GM21717 (cell line): Measurements from ENCODE around the gene CENPQ.
"Not testable (repeated sequence)": the region's sequence is repeated elsewhere in the genome, so short reads cannot be mapped to it uniquely, and the experiment has no call there.

Experiments
- ATAC-seq: cut with Tn5 transposase; IDR thresholded peaks from one replicate; pipeline ENCODE4 v1.9.1; 2021; ENCODE audit warnings: mild to moderate bottlenecking, moderate library complexity; ENCODE audit not compliant: unreplicated experiment

CENPQ gene, protein sequence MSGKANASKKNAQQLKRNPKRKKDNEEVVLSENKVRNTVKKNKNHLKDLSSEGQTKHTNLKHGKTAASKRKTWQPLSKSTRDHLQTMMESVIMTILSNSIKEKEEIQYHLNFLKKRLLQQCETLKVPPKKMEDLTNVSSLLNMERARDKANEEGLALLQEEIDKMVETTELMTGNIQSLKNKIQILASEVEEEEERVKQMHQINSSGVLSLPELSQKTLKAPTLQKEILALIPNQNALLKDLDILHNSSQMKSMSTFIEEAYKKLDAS

DNA sequence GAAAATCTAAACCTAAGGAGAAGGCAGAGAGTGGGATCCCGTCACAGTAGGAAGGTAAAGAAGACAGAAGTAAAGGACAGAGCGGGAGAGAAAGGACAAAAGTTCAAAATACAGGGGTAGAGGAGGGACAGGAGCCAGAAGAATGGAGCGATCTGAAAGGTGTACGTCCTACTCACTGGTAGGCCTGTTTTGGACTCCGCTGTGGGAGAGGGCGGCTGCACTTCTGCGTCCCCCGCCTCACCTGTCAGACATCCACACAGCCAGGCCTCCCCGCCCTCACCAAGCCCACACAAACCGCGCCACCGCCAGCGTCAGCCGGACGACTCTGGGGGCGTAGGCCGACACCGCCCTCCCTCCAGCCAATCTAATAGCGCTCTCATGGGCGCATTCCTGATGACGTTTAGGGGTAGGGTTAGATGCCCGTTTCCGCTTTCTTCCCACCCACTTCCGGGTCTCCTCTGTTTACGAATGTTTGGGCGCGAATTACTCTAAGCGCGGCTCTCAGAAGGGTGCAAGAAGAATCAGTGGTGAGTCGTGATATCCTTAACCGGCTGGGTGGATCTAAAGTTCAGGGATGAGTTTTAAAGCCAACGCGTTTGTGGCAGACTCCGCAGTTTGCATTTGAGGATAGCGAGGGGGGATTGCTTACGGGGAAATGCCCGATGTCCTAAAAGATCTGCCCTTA lies at the start of gene CENPQ, which contains the start of gene MMUT:
Gene CENPQ (plus strand): TSS at position 444 of the 685 bp plus-strand sequence. CDS start 6,807 bp downstream, outside the sequence.
Gene MMUT (minus strand): TSS at position 327 of the 685 bp plus-strand sequence. CDS start 3,787 bp downstream, outside the sequence.
- ATAC-seq = peak; percentile 99

- no peak for ATAC-seq
These were observed 47.8 kb upstream of the CENPQ start for GRCh38 chr6:49415358-49415757.

- no peak for ATAC-seq
These were observed 47.0 kb upstream of the CENPQ start for GRCh38 chr6:49416195-49416594.

- no peak for ATAC-seq
These were observed 39.4 kb upstream of the CENPQ start for GRCh38 chr6:49423817-49424216.

DNA sequence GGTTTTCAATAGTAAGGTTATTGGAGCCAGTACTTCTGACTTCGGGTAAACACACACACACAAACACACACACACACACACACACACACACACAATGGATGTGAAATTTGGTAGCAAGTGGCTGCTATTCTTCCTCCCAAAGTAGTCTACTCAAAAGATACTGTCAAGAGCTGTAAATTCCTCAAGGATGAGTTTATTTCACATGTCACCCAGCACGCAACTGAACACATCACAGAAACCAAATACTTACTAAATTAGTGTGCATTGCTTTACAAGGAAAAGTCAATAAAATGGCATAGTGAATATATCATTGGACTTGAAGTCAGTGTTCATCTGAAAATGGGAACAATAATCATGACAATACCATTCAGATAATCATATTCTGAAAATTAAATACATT lies 33.0 kb upstream of the CENPQ start:
- no peak for ATAC-seq

DNA sequence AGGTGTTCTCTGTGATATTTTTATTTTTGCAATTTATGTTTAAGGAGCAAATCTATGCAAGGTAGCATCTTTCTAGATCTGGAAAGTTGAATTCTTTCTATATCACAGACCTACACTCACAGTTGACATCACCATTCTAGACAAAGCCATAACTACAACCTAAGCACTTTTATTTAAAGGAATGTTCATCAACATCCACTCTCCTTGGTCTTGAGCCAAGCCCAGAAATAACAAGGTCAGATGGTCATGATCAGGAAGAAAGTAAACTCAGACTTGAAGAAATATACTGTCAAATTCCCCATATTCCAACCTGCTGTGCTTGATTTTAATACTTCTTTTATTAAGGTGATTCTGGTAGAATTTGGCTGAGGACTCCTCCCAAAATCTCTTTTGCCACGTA lies 32.3 kb upstream of the CENPQ start:
- ATAC-seq = no peak

DNA sequence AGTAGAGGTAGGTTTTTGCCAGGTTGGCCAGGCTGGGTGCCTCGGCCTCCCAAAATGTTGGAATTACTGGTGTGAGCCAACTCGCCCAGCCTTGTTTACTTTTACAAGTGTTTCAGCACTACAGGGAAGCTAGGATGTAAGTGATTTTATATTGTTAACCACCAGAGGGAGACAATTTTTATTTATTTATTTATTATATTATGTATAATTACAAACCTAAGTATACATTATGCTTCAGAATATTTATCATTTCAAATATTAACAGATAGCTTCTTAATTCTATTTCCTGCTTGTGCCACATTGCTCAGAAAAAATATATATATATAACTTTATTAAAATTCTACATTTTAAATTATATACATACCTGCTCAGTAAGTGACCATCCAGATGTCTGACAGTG lies 9.9 kb upstream of the CENPQ start:
- ATAC-seq = no peak

GRCh38 chr6:49454787-49455709 lies 8.1 kb upstream of the CENPQ start:
- ATAC-seq = peak; percentile 80

DNA sequence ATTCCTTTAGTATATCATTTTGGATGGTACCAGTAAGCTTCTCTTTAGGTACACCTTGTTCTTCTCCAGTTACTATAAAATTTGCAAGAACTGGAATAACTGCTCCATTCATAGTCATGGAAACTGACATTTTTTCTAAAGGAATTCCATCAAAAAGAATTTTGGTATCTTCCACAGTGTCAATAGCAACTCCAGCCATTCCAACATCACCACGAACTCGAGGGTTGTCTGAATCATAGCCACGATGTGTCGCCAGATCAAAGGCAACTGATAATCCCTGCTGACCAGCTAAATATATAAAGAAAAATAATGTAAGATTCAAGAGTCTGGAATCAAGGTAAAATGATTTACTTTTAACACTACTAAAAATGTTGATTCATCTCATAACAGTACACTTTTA lies 5.4 kb upstream of the CENPQ start:
- ATAC-seq = no peak

GRCh38 chr6:49462071-49462470 lies 1.1 kb upstream of the CENPQ start:
- no peak for ATAC-seq

GRCh38 chr6:49462599-49462926 lies 607 bp upstream of the CENPQ start:
- peak; percentile 12 for ATAC-seq

DNA sequence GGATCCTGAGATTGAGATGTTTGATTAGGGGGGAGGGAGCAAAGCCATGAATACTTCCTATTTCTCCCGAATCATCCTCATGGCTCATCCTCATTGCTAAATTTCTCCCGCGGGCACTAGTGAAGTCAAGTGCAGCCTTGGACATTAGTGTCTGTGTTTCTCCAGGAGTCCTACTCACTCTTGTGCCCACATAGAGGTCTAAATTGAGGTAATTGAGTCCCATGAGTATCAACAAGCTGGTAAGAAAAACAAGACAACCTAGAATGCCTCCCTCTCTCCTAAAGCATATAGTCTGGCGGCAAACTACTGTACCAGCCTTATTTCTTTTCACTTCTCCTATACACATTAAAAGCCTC lies 420 bp downstream of the CENPQ start:
- ATAC-seq = peak; percentile 2

- no peak for ATAC-seq
These were observed 1.5 kb downstream of the CENPQ start for GRCh38 chr6:49464691-49465090.

GRCh38 chr6:49468042-49468441 lies 4.9 kb downstream of the CENPQ start:
- ATAC-seq = no peak

DNA sequence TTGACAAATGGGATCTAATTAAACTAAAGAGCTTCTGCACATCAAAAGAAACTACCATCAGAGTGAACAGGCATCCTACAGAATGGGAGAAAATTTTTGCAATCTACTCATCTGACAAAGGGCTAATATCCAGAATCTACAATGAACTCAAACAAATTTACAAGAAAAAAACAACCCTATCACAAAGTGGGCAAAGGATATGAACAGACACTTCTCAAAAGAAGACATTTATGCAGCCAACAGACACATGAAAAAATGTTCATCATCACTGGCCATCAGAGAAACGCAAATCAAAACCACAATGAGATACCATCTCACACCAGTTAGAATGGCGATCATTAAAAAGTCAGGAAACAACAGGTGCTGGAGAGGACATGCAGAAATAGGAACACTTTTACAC lies 13.4 kb downstream of the CENPQ start:
- ATAC-seq = not testable (repeated sequence)

GRCh38 chr6:49479308-49479970 lies 16.3 kb downstream of the CENPQ start:
- no peak for ATAC-seq

GRCh38 chr6:49481846-49482245 lies 18.7 kb downstream of the CENPQ start:
- not testable (repeated sequence) for ATAC-seq

DNA sequence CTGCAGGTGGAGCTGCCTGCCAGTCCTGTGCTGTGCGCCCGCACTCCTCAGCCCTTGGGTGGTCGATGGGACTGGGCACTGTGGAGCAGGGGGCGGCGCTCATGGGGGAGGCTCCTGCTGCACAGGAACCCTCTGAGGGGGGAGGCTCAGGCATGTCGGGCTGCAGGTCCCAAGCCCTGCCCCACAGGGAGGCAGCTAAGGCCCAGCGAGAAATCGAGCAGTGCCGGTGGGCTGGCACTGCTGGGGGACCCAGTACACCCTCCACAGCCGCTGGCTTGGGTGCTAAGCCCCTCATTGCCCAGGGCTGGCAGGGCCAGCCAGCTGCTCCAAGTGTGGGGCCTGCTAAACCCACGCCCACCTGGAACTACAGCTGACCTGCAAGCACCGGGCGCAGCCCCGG lies 20.2 kb downstream of the CENPQ start:
- ATAC-seq = not testable (repeated sequence)

DNA sequence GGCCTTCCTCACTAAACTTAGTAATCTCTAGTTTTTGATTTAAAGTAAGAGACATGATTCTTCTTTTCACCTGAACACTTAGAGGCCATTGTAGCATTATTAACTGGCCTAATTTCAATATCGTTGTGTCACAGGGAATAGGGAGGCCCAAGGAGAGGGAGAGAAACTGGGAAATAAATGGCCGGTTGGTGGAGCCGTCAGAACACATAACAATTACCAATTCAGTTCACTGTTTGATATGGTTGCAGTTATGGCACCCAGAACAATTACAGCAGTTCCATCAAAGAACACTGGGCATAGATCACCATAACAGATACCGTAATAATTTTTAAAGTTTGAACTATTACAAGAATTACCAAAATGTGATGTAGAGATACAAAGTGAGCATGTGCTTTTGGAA lies 27.5 kb downstream of the CENPQ start:
- no peak for ATAC-seq

GRCh38 chr6:49497304-49497703 lies 34.1 kb downstream of the CENPQ start:
- ATAC-seq = no peak

GRCh38 chr6:49499126-49499525 lies 36.0 kb downstream of the CENPQ start:
- no peak for ATAC-seq
